ENCODE measurements around the gene BICRA. TPM values are rescaled to one million over a fixed set of nuclear protein-coding genes. Genes with fewer than 3 reads are reported as not detected.

Gene BICRA
- total and polyA plus RNA-seq, 9 of the 15 experiments (the other 6 are each of a cell fraction or from before 2014, with no cell fraction given) = 0.01 to 8.8 (median 1.2) TPM

DNA sequence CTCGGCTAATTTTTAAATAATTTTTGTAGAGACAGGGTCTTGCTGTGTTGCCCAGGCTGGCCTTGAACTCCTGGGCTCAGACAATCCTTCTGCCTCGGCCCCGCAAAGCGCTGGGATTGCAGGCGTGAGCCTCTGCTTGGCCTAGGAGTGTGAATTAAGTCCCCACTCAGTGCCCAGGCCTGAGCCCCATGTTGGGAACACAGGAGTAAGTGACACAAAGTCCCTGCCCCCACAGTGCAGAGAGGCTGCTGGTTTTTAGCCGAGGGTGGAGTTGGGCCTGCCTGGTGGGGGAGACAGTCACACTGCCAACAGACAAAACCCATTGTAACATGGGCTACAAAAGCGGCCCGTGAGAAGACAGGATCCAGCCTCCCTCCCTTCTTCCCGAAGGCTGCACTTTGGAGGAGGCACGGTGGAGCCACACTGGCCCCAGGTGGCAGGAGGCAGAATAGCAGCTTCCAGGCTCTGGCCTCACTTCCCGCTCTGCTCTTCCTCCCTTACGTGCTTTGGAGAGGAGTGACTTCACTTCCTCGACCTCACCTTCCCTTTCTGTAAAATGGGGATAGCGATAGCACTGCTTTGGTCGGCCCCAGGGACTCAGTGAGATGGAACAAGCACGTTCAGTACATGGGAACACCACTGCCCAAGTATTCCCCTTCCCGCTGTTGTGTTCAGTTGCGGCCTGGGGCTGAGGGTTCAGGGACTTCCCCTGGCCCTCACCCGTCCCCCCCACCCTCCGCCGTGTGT is 89.1 kb downstream of the BICRA start (continued):
- TF ChIP-seq E2F8 (IDR thresholded peaks at IDR 0.05; ENCODE audit: low read depth, partially characterized antibody) (no peak), NCOA2 (IDR thresholded peaks at IDR 0.05; ENCODE audit: partially characterized antibody in 2 of 2) (no peak), EZH2 (IDR thresholded peaks at IDR 0.05; ENCODE audit: borderline replicate concordance, low read depth, low read length) (no peak), XRCC3 (IDR thresholded peaks at IDR 0.05) (no peak), DEAF1 (CRISPR knock-in tag; IDR thresholded peaks at IDR 0.05) (peak; percentile 96), TFAP4 (CRISPR knock-in tag; IDR thresholded peaks at IDR 0.05; ENCODE audit: borderline replicate concordance) (peak; percentile 79), ZNF12 (CRISPR knock-in tag; IDR thresholded peaks at IDR 0.05) (no peak), ARID3A (IDR thresholded peaks at IDR 0.05; ENCODE audit: borderline replicate concordance, low read depth, low read length) (no peak), GTF2E2 (tag; IDR thresholded peaks at IDR 0.05) (no peak), PHB (CRISPR knock-in tag; IDR thresholded peaks at IDR 0.05) (no peak), SAP30 (IDR thresholded peaks at IDR 0.05; ENCODE audit: borderline replicate concordance, insufficient read depth, low read depth, low read length, poor library complexity, severe bottlenecking) (no peak), DACH1 (IDR thresholded peaks at IDR 0.05; ENCODE audit: partially characterized antibody) (no peak), ZFP30 (CRISPR knock-in tag; IDR thresholded peaks at IDR 0.05; ENCODE audit: borderline replicate concordance) (no peak), TAF9B (IDR thresholded peaks at IDR 0.05; ENCODE audit: partially characterized antibody) (no peak)
- TF ChIP-seq, protein P1, sequence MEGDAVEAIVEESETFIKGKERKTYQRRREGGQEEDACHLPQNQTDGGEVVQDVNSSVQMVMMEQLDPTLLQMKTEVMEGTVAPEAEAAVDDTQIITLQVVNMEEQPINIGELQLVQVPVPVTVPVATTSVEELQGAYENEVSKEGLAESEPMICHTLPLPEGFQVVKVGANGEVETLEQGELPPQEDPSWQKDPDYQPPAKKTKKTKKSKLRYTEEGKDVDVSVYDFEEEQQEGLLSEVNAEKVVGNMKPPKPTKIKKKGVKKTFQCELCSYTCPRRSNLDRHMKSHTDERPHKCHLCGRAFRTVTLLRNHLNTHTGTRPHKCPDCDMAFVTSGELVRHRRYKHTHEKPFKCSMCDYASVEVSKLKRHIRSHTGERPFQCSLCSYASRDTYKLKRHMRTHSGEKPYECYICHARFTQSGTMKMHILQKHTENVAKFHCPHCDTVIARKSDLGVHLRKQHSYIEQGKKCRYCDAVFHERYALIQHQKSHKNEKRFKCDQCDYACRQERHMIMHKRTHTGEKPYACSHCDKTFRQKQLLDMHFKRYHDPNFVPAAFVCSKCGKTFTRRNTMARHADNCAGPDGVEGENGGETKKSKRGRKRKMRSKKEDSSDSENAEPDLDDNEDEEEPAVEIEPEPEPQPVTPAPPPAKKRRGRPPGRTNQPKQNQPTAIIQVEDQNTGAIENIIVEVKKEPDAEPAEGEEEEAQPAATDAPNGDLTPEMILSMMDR (IDR thresholded peaks at IDR 0.05 in 2 of 3, conservative IDR thresholded peaks at IDR 0.05 in 1 of 3; ENCODE audit: insufficient read depth in 2 of 3, low read depth in 1 of 3, low read length in 3 of 3) = peak; percentile 93 to 99 (median 98)

Measured in K562 (cell line).